SK-N-SH (cell line): Measurements from ENCODE around the gene PTPN4. TPM values are rescaled to one million over a fixed set of nuclear protein-coding genes. Genes with fewer than 3 reads are reported as not detected.
A peak's percentile ranks its signal among the peaks of the same experiment; 100 is the strongest.

Source experiments
- CTCF ChIA-PET: fragments of 300-600, 350-600 bp; formaldehyde crosslinking; extraction: SDS; loops from one replicate; lab custom pipeline; 2021; lab: Yijun Ruan, JAX
- POLR2A ChIA-PET: fragments of 350-600 bp; sonication (Branson Sonifier 250); formaldehyde crosslinking; extraction: SDS; loops from one replicate; lab custom pipeline; 2020; ENCODE audit warnings: antibody characterized with exemption, inconsistent platforms; lab: Yijun Ruan, JAX
- DNase-seq: peaks from one replicate; pipeline ENCODE4 v3.0.0; 2012
- H2AFZ ChIP-seq: fragments of 200-600 bp; sonication (generic); 2 replicates; pipeline ENCODE4 v1.8.1; 2016; ENCODE audit warnings: antibody characterized with exemption, mild to moderate bottlenecking, low read depth
- H3F3A ChIP-seq: fragments of 200-600 bp; sonication (generic); replicated peaks from 2 replicates; pipeline ENCODE3; 2016; ENCODE audit warnings: antibody characterized with exemption, mild to moderate bottlenecking; ENCODE audit not compliant: insufficient read depth
- H3K27ac ChIP-seq, 2 experiments: fragments of 200-500 bp in 1 of 2; fragments of 200-600 bp in 1 of 2; sonication (Bioruptor generic) in 1 of 2; sonication (generic), shearing (Covaris generic) in 1 of 2; 2 replicates each; pipeline versions ENCODE4 v1.5.1 to v1.6.1; 2014 to 2016; ENCODE audit warnings: low read depth in 2 of 2, inconsistent platforms in 1 of 2, low read length in 1 of 2, mild to moderate bottlenecking in 1 of 2, mixed read lengths in 1 of 2
- H3K27me3 ChIP-seq: fragments of 200-600 bp; sonication (generic), shearing (Covaris generic); 2 replicates; pipeline ENCODE4 v1.6.1; 2016; ENCODE audit warnings: mixed run types; ENCODE audit not compliant: insufficient read depth
- H3K36me3 ChIP-seq, 2 experiments: fragments of 200-500 bp in 1 of 2; fragments of 200-600 bp in 1 of 2; sonication (Bioruptor generic) in 1 of 2; sonication (generic) in 1 of 2; replicated peaks in 1 of 2; 2 replicates each; pipeline versions ENCODE3 to v1.5.1; 2014 to 2016; ENCODE audit warnings: low read length in 1 of 2, mild to moderate bottlenecking in 1 of 2; ENCODE audit not compliant: insufficient read depth in 2 of 2, control insufficient read depth in 1 of 2
- H3K4me1 ChIP-seq, 2 experiments: fragments of 200-500 bp in 1 of 2; fragments of 200-600 bp in 1 of 2; sonication (Bioruptor generic) in 1 of 2; sonication (generic), shearing (Covaris generic) in 1 of 2; 2 replicates each; pipeline versions ENCODE4 v1.5.1 to v1.6.1; 2014 to 2016; ENCODE audit warnings: low read depth in 1 of 2, low read length in 1 of 2, mixed run types in 1 of 2; ENCODE audit not compliant: insufficient read depth in 2 of 2, control insufficient read depth in 1 of 2
- H3K4me2 ChIP-seq: fragments of 200-600 bp; sonication (generic), shearing (Covaris generic); 2 replicates; pipeline ENCODE4 v1.6.1; 2017; ENCODE audit warnings: mixed run types
- H3K4me3 ChIP-seq, 2 experiments: fragments of 200-500 bp in 1 of 2; fragments of 200-600 bp in 1 of 2; sonication (Bioruptor generic) in 1 of 2; sonication (generic), shearing (Covaris generic) in 1 of 2; 2 replicates each; pipeline versions ENCODE4 v1.5.1 to v1.8.1; 2014 to 2016; ENCODE audit warnings: low read depth in 2 of 2, inconsistent platforms in 1 of 2, low read length in 1 of 2, mild to moderate bottlenecking in 1 of 2, mixed read lengths in 1 of 2, moderate library complexity in 1 of 2
- H3K79me2 ChIP-seq: fragments of 200-600 bp; sonication (generic); 2 replicates; pipeline ENCODE4 v1.8.1; 2017; ENCODE audit warnings: mild to moderate bottlenecking; ENCODE audit not compliant: insufficient read depth
- H3K9ac ChIP-seq: fragments of 200-600 bp; sonication (generic); 2 replicates; pipeline ENCODE4 v1.6.1; 2017; ENCODE audit warnings: mixed run types
- H3K9me2 ChIP-seq: fragments of 200-600 bp; sonication (generic); 2 replicates; pipeline ENCODE4 v1.6.1; 2017; ENCODE audit warnings: mixed run types
- H3K9me3 ChIP-seq: fragments of 200-600 bp; sonication (generic); 2 replicates; pipeline ENCODE4 v1.6.1; 2017; ENCODE audit warnings: mixed run types, mild to moderate bottlenecking, moderate library complexity
- H4K20me1 ChIP-seq: fragments of 200-600 bp; sonication (generic); 2 replicates; pipeline ENCODE4 v1.6.1; 2017; ENCODE audit warnings: mild to moderate bottlenecking, mixed run types; ENCODE audit not compliant: insufficient read depth
- EP300 ChIP-seq, 2 experiments: IDR thresholded peaks; 2 replicates each; pipeline versions ENCODE4 v1.4.0 to v1.6.1; 2012; ENCODE audit warnings: borderline replicate concordance in 1 of 2, low read depth in 1 of 2, low read length in 1 of 2
- MEF2A ChIP-seq: IDR thresholded peaks from 2 replicates; pipeline ENCODE4 v1.4.0; 2012; ENCODE audit warnings: low read depth, borderline replicate concordance
- MXI1 ChIP-seq: IDR thresholded peaks from 2 replicates; pipeline ENCODE4 v1.6.1; 2012; ENCODE audit warnings: mild to moderate bottlenecking, low read depth, low read length, improper control_type of control experiment
- POLR2AphosphoS5 ChIP-seq: IDR thresholded peaks from 2 replicates; pipeline ENCODE4 v1.6.1; 2012; ENCODE audit warnings: low read depth, low read length
- RFX5 ChIP-seq: IDR thresholded peaks from 2 replicates; pipeline ENCODE4 v1.6.1; 2012; ENCODE audit warnings: mild to moderate bottlenecking, improper control_type of control experiment, low read length
- SIN3A ChIP-seq: IDR thresholded peaks from 2 replicates; pipeline ENCODE4 v1.6.1; 2012; ENCODE audit warnings: low read depth, mild to moderate bottlenecking, low read length, moderate library complexity, borderline replicate concordance
- TCF12 ChIP-seq: IDR thresholded peaks from 2 replicates; pipeline ENCODE4 v1.4.0; 2012
- YY1 ChIP-seq: IDR thresholded peaks from 2 replicates; pipeline ENCODE4 v1.4.0; 2012; ENCODE audit warnings: low read depth, mild to moderate bottlenecking
- ZBTB33 ChIP-seq: IDR thresholded peaks from 2 replicates; pipeline ENCODE4 v1.4.0; 2012; ENCODE audit warnings: low read depth, borderline replicate concordance
- WGBS: methylation state at CpG from one replicate; pipeline ENCODE4 v1.1.6; 2017; ENCODE audit warnings: low lambda C conversion rate; 5-methylcytosine and 5-hydroxymethylcytosine counted together
- polyA plus RNA-seq, 3 experiments: library from polyadenylated mRNA; depleted of rRNA; stranded (reverse); fragments of >200 nt; gene quantifications; 2 replicates each; pipeline ENCODE4 v1.2.3, GENCODE V29; 2012
- TF ChIP-seq, protein P1 (sequence below): IDR thresholded peaks from 2 replicates; pipeline ENCODE4 v1.6.1; 2012; ENCODE audit warnings: mild to moderate bottlenecking, low read depth, low read length, moderate library complexity

The PTPN4 gene
- polyA plus RNA-seq, 1 of the 3 experiments (the other 2 are of a cell fraction): 6.2 TPM

DNA sequence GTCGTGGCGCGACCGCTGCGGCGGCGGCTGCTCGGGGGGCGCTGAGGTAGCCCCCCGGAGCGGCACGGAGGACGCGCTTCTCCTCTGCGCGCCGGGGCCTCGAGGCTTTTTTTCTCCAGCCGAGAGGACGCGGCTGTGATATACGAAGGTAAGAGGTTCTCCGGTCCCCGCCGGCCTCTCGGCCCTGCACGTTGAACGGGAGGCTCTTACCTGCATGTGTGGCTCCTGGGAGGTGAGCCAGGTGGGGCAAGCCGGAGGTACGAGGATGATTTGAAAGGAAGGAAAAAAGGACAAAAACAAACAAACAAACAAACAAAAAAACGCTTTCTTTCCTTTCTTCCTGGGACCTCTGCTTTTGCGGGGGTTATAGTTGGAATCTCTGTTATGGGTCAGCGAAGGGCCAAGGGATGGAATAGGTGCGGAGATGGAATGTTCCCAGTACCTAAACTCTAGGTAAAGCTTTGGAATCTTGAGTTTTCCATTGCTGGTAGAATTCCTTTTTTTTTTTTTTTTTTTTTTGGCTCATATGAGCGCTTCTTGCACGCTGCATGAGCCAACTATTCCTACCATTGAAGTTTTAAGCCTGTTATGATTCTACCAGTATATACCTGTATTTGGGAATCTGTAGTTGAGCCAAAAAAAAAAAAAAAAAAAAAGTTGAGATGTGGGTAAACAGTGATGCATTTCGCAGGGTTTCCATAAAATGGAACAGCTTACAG lies 674 bp downstream of the PTPN4 start:
- peak overlapping the region; percentile 82 to 99 for H3K27ac ChIP-seq
- no peaks in the 10 kb centered on the region for H3K27me3 ChIP-seq
- no peak for DNase-seq
- H3K4me1 ChIP-seq: peaks cover 6% of the 10 kb centered on the region in 2 experiments
- peak overlapping the region; percentile 84; the same call in 1 of the 2 replicates for H2AFZ ChIP-seq
- H3K9me3 ChIP-seq: no peaks in the 10 kb centered on the region
- H3K4me2 ChIP-seq: peak overlapping the region; percentile 91
- TF ChIP-seq ZBTB33: no peak
- TF ChIP-seq SIN3A: no peak
- ChIA-PET CTCF (interaction anchor here (0.7 to 2.3 kb wide), 8 partner anchors 10 to 553 kb away, joined by 3 to 11 read pairs (median 3); no protein-coding TSS in a partner anchor), POLR2A (no interaction called here)
- WGBS: 2% methylated on average over 32 of the region's 37 CpGs
- H4K20me1 ChIP-seq: peaks cover 7% of the 10 kb centered on the region; the same call in 1 of the 2 replicates
- no peaks in the 10 kb centered on the region for H3K36me3 ChIP-seq
- peaks cover 53% of the 10 kb centered on the region for H3K79me2 ChIP-seq
- peaks cover 13% of the 10 kb centered on the region for H3F3A ChIP-seq
- H3K4me3 ChIP-seq: peak overlapping the region; percentile 92 to 95
- H3K9me2 ChIP-seq: no peaks in the 10 kb centered on the region
- peak overlapping the region; percentile 83 for H3K9ac ChIP-seq

DNA sequence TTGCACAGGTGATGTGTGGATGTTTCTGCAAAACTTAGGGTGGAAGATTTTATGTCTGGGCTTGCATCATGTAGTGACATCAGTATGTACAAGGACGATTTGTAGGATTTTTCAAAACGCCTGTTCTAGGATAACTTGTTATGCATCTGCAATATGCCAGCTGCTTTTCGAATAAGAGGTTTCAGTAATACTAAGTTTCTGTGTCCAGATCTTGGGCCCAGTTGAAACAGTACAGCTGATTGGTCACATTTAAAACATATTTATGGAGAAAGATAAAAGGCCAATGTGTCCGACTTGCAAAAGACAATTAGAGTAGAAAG lies 1.2 kb downstream of the PTPN4 start:
- Histone ChIP-seq H3K4me2 (peak overlapping the region; percentile 91), H3K27ac (peak overlapping the region; percentile 10 to 60), H3K4me3 (peak overlapping the region; percentile 92 to 95), H3K4me1 (peaks cover 6% of the 10 kb centered on the region in 2 experiments), H3K27me3 (no peaks in the 10 kb centered on the region), H3K9ac (peak overlapping the region; percentile 83), H3F3A (peaks cover 13% of the 10 kb centered on the region), H3K9me3 (no peaks in the 10 kb centered on the region), H2AFZ (no peak overlapping the region), H3K79me2 (peaks cover 58% of the 10 kb centered on the region)
- WGBS: 2% methylated on average over 4 of the region's 4 CpGs
- ChIA-PET CTCF (interaction anchor here (1.0 to 2.3 kb wide), 6 partner anchors 9 to 552 kb away, joined by 3 to 11 read pairs (median 4); no protein-coding TSS in a partner anchor), POLR2A (no interaction called here)
- DNase-seq: no peak
- TF ChIP-seq POLR2AphosphoS5 (no peak), RFX5 (no peak), MEF2A (no peak), TCF12 (no peak), YY1 (no peak), EP300 (IDR thresholded peaks at IDR 0.05; ENCODE audit: borderline replicate concordance in 1 of 2, low read depth in 1 of 2, low read length in 1 of 2) (no peak), MXI1 (no peak)
- TF ChIP-seq, protein P1, sequence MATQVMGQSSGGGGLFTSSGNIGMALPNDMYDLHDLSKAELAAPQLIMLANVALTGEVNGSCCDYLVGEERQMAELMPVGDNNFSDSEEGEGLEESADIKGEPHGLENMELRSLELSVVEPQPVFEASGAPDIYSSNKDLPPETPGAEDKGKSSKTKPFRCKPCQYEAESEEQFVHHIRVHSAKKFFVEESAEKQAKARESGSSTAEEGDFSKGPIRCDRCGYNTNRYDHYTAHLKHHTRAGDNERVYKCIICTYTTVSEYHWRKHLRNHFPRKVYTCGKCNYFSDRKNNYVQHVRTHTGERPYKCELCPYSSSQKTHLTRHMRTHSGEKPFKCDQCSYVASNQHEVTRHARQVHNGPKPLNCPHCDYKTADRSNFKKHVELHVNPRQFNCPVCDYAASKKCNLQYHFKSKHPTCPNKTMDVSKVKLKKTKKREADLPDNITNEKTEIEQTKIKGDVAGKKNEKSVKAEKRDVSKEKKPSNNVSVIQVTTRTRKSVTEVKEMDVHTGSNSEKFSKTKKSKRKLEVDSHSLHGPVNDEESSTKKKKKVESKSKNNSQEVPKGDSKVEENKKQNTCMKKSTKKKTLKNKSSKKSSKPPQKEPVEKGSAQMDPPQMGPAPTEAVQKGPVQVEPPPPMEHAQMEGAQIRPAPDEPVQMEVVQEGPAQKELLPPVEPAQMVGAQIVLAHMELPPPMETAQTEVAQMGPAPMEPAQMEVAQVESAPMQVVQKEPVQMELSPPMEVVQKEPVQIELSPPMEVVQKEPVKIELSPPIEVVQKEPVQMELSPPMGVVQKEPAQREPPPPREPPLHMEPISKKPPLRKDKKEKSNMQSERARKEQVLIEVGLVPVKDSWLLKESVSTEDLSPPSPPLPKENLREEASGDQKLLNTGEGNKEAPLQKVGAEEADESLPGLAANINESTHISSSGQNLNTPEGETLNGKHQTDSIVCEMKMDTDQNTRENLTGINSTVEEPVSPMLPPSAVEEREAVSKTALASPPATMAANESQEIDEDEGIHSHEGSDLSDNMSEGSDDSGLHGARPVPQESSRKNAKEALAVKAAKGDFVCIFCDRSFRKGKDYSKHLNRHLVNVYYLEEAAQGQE: no peak
- TF ChIP-seq, all 33 proteins: peak for 0
- H3K9me2 ChIP-seq: no peaks in the 10 kb centered on the region
- H4K20me1 ChIP-seq: peaks cover 7% of the 10 kb centered on the region; the same call in 1 of the 2 replicates
- no peaks in the 10 kb centered on the region for H3K36me3 ChIP-seq
